A673 (cell line): ENCODE data around the gene CCND2.

Experiments used
- EZH2 ChIP-seq: fragments of 200-600 bp; sonication (generic); IDR thresholded peaks from 2 replicates; pipeline ENCODE4 v1.6.1; 2017; ENCODE audit warnings: borderline replicate concordance, low read depth, mild to moderate bottlenecking, mixed read lengths, antibody characterized with exemption, low read length; ENCODE audit not compliant: poor library complexity, severe bottlenecking
- TF ChIP-seq, protein P1 (sequence below): fragments of 300-800, 200-600 bp; sonication (generic); conservative IDR thresholded peaks from 2 replicates; pipeline ENCODE4 v1.5.1; 2017; ENCODE audit warnings: low read depth, mild to moderate bottlenecking, antibody characterized with exemption, low read length, moderate library complexity, mixed read lengths

DNA sequence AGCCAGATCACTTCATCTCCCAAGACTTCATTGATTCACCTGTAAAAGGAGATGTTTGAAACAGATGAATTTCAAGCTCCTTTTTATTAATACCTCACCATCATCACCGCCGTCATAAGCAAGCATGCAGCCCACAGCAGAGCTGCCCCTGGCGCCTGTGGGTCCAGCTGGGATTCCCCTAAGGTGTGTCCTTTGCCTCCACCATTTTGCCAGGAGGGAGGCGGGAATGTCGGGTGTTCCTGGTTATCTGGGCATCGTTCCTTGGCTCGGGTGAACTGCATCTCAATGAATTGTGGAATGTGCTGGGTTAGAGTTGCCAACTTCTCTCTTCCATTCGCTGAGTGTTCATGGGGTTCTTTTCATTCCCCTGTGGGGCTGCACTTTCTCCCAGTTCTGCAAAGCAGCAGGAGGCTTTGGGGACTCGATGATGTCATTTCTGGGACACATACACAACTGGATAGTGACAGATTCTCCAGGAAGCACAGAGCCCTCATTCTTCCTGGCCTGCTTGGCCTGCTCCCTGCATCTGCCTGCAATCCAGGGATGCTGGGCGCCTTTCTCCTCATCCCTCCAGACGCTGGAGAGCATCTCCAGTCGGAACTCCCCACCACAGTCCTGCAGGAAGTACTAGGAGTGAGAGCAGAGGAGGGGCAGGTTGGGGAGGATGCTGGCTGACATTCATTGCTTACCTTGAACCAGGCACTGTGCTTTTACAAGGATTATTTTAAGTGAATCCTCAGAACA, 10.1 kb downstream of the CCND2 start:
- TF ChIP-seq, protein P1, sequence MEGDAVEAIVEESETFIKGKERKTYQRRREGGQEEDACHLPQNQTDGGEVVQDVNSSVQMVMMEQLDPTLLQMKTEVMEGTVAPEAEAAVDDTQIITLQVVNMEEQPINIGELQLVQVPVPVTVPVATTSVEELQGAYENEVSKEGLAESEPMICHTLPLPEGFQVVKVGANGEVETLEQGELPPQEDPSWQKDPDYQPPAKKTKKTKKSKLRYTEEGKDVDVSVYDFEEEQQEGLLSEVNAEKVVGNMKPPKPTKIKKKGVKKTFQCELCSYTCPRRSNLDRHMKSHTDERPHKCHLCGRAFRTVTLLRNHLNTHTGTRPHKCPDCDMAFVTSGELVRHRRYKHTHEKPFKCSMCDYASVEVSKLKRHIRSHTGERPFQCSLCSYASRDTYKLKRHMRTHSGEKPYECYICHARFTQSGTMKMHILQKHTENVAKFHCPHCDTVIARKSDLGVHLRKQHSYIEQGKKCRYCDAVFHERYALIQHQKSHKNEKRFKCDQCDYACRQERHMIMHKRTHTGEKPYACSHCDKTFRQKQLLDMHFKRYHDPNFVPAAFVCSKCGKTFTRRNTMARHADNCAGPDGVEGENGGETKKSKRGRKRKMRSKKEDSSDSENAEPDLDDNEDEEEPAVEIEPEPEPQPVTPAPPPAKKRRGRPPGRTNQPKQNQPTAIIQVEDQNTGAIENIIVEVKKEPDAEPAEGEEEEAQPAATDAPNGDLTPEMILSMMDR, result no peak
- no peak for TF ChIP-seq EZH2
